A673 (cell line): ENCODE results near the gene PRMT5. TPM values are rescaled to one million over a fixed set of nuclear protein-coding genes. Genes with fewer than 3 reads are reported as not detected.

ENCODE experiments used
- BruUV-seq: library from RNA; stranded (reverse); fragments of 400-500 nt; replicated peaks from 2 replicates; lab custom pipeline; 2021; lab: Mats Ljungman, UMichigan
- CTCF ChIA-PET: fragments of 300-600 bp; sonication (Branson Sonifier 250); formaldehyde crosslinking; loops from one replicate; lab custom pipeline; 2022; ENCODE audit warnings: antibody characterized with exemption; lab: Charles Lee
- POLR2A ChIA-PET: fragments of 300-600 bp; sonication (Branson Sonifier 250); formaldehyde crosslinking; loops from one replicate; lab custom pipeline; 2022; ENCODE audit warnings: antibody characterized with exemption; ENCODE audit not compliant: low non-redundant PET; lab: Charles Lee
- DNase-seq: peaks from one replicate; pipeline ENCODE4 v3.0.0-alpha.2; 2015; ENCODE audit warnings: low spot score
- H3K27ac ChIP-seq: fragments of 200-600 bp; sonication (generic); 2 replicates; pipeline ENCODE4 v1.5.1; 2016; ENCODE audit warnings: mixed run types, low read depth, mild to moderate bottlenecking, mixed read lengths, antibody characterized with exemption, low read length; ENCODE audit not compliant: poor library complexity, severe bottlenecking
- H3K27me3 ChIP-seq: fragments of 200-600 bp; sonication (generic); replicated peaks from 2 replicates; pipeline ENCODE4 v1.6.1; 2017; ENCODE audit warnings: mixed run types, low read depth, mild to moderate bottlenecking, mixed read lengths, antibody characterized with exemption, low read length; ENCODE audit not compliant: insufficient read depth, poor library complexity
- H3K36me3 ChIP-seq: fragments of 200-600 bp; sonication (generic); 2 replicates; pipeline ENCODE4 v1.6.1; 2016; ENCODE audit warnings: mixed run types, mild to moderate bottlenecking, mixed read lengths, antibody characterized with exemption, low read length; ENCODE audit not compliant: insufficient read depth, poor library complexity, severe bottlenecking
- H3K4me1 ChIP-seq: fragments of 200-600 bp; sonication (generic); 2 replicates; pipeline ENCODE4 v1.6.1; 2017; ENCODE audit warnings: mixed run types, mild to moderate bottlenecking, mixed read lengths, antibody characterized with exemption, low read length; ENCODE audit not compliant: insufficient read depth, poor library complexity, severe bottlenecking
- H3K4me3 ChIP-seq: fragments of 200-600 bp; sonication (generic); 2 replicates; pipeline ENCODE4 v1.5.1; 2016; ENCODE audit warnings: low read depth, mixed run types, mild to moderate bottlenecking, mixed read lengths, low read length; ENCODE audit not compliant: poor library complexity, severe bottlenecking
- H3K9me3 ChIP-seq: fragments of 200-600 bp; sonication (generic); 2 replicates; pipeline ENCODE4 v1.6.1; 2016; ENCODE audit warnings: mixed run types, low read depth, mild to moderate bottlenecking, mixed read lengths, antibody characterized with exemption, low read length; ENCODE audit not compliant: poor library complexity, severe bottlenecking
- CTCF ChIP-seq: fragments of 300-800, 200-600 bp; sonication (generic); conservative IDR thresholded peaks from 2 replicates; pipeline ENCODE4 v1.5.1; 2017; ENCODE audit warnings: low read depth, mild to moderate bottlenecking, antibody characterized with exemption, low read length, moderate library complexity, mixed read lengths
- EZH2 ChIP-seq: fragments of 200-600 bp; sonication (generic); IDR thresholded peaks from 2 replicates; pipeline ENCODE4 v1.6.1; 2017; ENCODE audit warnings: borderline replicate concordance, low read depth, mild to moderate bottlenecking, mixed read lengths, antibody characterized with exemption, low read length; ENCODE audit not compliant: poor library complexity, severe bottlenecking
- intact Hi-C: fragments of 100-400 bp; cut with micrococcal nuclease; formaldehyde crosslinking; loops from one replicate; pipeline ENCODE4 v1.10.0; 2022; ENCODE audit not compliant: unreplicated experiment
- total RNA-seq: library from RNA; stranded (reverse); gene quantifications from 2 replicates; pipeline ENCODE4 v1.2.3, GENCODE V29; 2021

The PRMT5 gene
- total RNA-seq, 1 experiment from 2014 or later, result 273 TPM

GRCh38 chr14:22885975-22886374 lies 43.2 kb downstream of the PRMT5 start:
- BruUV-seq, result no TSS peak
- H3K9me3 ChIP-seq, result no peaks in the 10 kb centered on the region
- no peaks in the 10 kb centered on the region for H3K27me3 ChIP-seq
- no peaks in the 10 kb centered on the region for H3K36me3 ChIP-seq
- no peak overlapping the region for H3K4me3 ChIP-seq
- TF ChIP-seq CTCF (no peak), EZH2 (no peak)
- intact Hi-C loops, result no loop called here
- no peaks in the 10 kb centered on the region for H3K4me1 ChIP-seq
- no peak for DNase-seq
- no peak overlapping the region for H3K27ac ChIP-seq
- ChIA-PET CTCF (no interaction called here), POLR2A (no interaction called here)

- TF ChIP-seq EZH2 (no peak), CTCF (no peak)
- CTCF ChIA-PET, result no interaction called here
- Histone ChIP-seq H3K36me3 (no peaks in the 10 kb centered on the region), H3K27ac (no peak overlapping the region), H3K9me3 (no peaks in the 10 kb centered on the region), H3K4me3 (no peak overlapping the region), H3K4me1 (no peaks in the 10 kb centered on the region), H3K27me3 (no peaks in the 10 kb centered on the region)
- no TSS peak for BruUV-seq
- POLR2A ChIA-PET, result interaction anchor here (0.5 kb wide), 1 partner anchor 28 kb away, joined by 3 read pairs; no protein-coding TSS in a partner anchor
- intact Hi-C loops, result no loop called here
- DNase-seq, result no peak
These were observed 44.2 kb downstream of the PRMT5 start for GRCh38 chr14:22884738-22885523.

- no peaks in the 10 kb centered on the region for H3K9me3 ChIP-seq
- H3K27me3 ChIP-seq, result no peaks in the 10 kb centered on the region
- no TSS peak for BruUV-seq
- ChIA-PET CTCF (no interaction called here), POLR2A (interaction anchor here (0.5 to 0.6 kb wide), 2 partner anchors 29 to 327 kb away, joined by 3 to 5 read pairs; no protein-coding TSS in a partner anchor)
- H3K36me3 ChIP-seq, result no peaks in the 10 kb centered on the region
- H3K4me3 ChIP-seq, result no peak overlapping the region
- TF ChIP-seq EZH2 (no peak), CTCF (no peak)
- H3K4me1 ChIP-seq, result no peaks in the 10 kb centered on the region
- intact Hi-C loops, result no loop called here
- H3K27ac ChIP-seq, result no peak overlapping the region
- no peak for DNase-seq
These were observed 45.0 kb downstream of the PRMT5 start for GRCh38 chr14:22884076-22884737.
